GM18861 (cell line): ENCODE data around the gene EML1.

Source experiments
- ATAC-seq: cut with Tn5 transposase; IDR thresholded peaks from one replicate; pipeline ENCODE4 v1.9.1; 2021; ENCODE audit not compliant: unreplicated experiment

Gene EML1

DNA sequence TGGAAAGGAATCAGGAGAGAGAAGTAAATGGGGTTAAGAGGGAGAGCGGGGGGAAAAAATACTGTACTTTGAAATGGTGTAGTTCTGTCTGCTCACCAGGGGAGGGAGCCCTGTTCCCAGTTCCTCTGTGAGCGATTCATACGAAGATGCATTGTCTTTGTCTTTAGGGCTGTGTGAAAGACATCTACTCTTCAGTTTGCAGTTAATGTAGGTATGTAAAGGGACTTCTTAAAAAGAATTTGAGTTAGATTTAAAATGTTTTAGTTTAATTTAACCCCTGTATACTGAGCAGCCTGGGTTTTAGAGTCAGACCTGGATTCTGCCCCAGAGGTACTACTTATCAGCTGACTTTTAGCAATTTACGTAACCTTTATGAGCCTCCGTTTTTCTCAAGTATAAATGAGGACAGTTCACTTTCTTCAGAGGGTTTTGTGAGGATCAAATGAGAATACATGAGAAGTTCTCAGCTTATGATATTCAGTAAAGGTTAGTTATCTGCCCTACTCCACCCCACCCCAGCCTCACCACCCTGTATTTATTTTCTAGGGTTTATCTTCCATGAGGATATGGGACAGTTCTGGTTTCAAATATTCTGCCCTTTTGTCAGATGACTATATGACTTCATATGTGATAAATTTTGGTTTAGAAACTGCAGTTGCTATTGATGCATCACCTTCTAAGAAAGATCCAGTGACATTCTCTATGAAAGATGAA lies 189.5 kb downstream of the EML1 start:
- ATAC-seq, result no peak

DNA sequence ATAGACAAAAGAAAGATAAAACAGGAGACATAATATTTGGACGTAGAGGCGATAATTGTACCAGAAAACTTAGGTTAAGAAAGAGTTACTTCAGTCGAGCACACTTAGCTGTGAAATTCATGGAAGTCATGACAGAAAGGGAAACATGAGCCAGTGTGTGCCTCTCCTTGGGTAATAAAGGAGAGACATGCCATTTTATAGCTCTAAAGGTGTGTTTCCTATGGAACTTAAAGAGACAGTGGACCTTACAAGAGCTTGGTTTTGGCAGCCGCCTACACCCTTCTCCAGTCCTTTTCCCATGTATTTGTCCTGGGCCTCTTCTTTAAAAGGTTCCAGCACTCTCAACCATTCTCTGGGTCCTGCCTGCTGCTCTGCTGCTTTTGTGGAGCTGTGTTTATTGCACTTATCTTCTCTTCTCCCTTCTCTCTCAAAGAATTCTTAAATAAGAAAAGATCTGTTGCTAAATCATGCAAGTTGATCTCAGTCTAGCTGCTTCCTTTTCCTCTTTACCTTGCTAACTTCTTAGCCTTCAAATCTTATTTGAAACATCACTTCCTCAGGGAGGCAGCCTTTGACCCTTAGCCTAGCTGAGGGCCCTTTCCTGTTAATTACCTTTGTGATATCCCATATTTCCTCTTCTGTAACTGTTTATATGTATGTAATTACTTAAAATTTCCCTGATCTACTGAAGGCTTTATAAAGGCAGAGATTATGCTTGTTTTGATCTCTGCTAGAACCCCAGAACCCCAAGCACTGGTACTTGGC lies 190.2 kb downstream of the EML1 start:
- ATAC-seq, result no peak

DNA sequence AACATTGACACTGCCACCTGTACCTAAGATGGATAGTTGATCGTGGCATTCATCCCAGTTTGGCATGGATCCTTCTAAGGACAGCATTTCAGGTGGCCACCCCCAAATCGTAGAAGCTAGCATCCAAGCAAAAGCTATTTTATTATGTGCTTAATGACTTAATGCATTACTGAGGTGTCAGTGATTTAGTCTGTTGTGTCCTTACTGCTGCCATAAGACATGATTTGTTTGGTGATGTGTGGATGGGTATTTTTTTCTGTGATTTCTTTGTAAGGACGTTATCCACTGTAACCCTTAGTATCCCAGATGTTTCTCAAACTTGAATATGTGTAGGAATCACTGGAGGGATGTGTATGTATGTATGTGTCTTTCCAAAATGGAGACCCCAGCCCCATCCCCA lies 190.8 kb downstream of the EML1 start:
- no peak for ATAC-seq

DNA sequence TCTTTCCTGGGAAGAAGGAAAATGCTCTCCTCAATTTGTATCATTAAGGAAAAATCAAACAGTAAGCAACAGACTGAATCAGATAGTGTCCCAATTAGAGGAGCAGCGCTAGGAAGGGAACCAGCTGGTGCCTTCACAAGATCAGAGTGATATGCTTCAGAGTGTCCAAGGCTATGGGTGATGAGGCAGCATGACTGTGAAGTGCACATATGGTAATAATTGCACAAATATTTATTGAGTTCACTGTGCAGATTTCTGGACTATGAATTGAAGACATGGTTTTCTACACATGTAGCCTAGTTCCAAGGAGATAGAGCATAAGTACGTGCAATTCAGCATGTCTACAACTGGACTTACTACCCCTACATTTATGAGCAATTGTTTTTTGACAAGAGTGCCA lies 193.2 kb downstream of the EML1 start:
- no peak for ATAC-seq

DNA sequence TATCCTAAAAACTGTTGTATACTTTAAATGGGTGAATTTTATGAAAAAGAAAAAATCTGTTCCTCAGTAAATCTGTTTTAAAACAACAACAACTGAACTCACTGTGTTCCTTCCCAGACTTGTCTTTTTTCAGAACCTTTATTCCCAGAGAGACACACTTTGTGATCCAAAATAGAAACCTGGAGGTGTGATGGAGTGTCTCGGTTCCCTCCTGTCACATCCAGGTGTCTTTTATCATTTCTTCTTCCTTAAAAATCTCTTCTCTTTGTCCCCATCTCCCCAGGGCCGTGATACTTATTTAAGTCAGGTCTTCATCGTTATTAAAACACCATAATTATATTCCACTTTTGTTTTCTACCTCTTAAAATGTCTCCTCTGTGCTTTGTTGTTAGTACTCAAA lies 195.8 kb downstream of the EML1 start:
- ATAC-seq, result no peak

DNA sequence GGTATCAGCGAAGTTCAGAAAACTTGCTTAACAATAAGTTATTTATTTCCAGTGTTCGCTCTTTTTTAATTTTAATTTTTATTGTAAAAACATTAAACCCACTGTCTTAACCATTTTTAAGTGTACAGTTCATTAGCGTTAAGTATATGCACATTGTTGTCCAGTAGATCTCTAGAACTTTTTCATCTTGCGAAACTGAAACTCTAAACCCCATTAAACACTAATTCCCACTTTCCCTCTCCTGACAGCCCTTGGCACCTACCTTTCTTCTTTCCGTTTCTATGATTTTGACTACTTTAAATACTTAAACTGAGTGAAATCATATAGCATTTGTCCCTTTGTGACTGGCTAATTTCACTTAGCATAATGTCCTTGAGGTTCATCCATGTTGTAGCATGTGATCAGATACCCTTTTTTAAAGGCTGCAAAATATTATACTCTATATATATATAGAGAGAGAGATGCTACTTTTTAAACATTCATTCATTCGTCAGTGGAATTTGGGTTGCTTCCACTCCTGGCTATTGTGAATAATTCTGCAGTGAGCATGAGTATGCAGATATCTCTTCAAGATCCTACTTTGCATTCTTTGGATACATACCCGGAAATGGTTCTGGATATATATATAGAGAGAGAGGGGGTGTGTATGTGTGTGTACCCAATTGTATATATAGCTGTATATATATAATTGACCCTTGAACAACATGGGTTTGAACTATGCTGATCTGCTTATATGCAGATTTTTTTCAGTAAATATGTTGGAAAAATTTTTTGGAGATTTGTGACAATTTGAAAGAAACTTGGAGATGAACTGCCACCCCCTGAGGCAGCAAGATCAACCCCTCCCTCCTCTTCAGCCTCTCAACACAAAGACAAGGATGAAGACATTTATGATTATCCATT lies 197.3 kb downstream of the EML1 start:
- no peak for ATAC-seq

DNA sequence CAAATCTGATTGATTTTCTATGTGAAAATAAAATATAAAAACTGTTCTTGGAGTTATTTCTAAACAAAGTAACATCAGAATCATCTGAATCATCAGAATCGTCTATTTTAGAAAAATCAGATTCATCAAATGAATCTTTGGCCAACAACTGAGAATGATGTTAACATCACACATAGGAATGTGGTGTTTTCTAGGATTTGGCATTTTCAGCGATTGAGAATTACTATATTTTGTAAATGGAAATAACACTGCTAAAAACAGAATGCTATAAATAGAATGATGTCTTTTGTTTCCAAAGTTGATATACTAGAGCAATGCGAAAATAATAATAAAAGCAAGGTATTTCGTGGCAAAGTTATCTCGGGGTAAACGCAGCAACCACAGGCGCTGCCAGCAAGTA lies 198.1 kb downstream of the EML1 start:
- ATAC-seq, result no peak
